H9 (cell line): Measurements from ENCODE around the gene CTSA. TPM values are rescaled to one million over a fixed set of nuclear protein-coding genes. Genes with fewer than 3 reads are reported as not detected.
"Not testable (repeated sequence)": the region's sequence is repeated elsewhere in the genome, so short reads cannot be mapped to it uniquely, and the experiment has no call there.

ENCODE experiments used
- DNase-seq: peaks from one replicate; pipeline ENCODE4 v3.0.0-alpha.2; 2017
- H2AFZ ChIP-seq: one replicate; pipeline ENCODE4 v1.6.1; 2013; ENCODE audit warnings: mild to moderate bottlenecking, low read length, control low read depth, moderate library complexity
- H2AK5ac ChIP-seq: 2 replicates; pipeline ENCODE4 v1.6.1; 2013; ENCODE audit warnings: low read length, control low read depth, mixed read lengths; ENCODE audit not compliant: insufficient read length
- H2BK120ac ChIP-seq: one replicate; pipeline ENCODE4 v1.6.1; 2013; ENCODE audit warnings: low read depth, mild to moderate bottlenecking, low read length, control low read depth, inconsistent platforms; ENCODE audit not compliant: poor library complexity, severe bottlenecking
- H2BK12ac ChIP-seq: 2 replicates; pipeline ENCODE4 v1.6.1; 2013; ENCODE audit warnings: low read length, control low read depth, mixed read lengths, low read depth; ENCODE audit not compliant: insufficient read length
- H2BK15ac ChIP-seq: 2 replicates; pipeline ENCODE4 v1.6.1; 2013; ENCODE audit warnings: low read depth, low read length, control low read depth
- H2BK20ac ChIP-seq: one replicate; pipeline ENCODE4 v1.6.1; 2013; ENCODE audit warnings: low read depth, mild to moderate bottlenecking, low read length, control low read depth, inconsistent platforms; ENCODE audit not compliant: poor library complexity, severe bottlenecking
- H2BK5ac ChIP-seq: 2 replicates; pipeline ENCODE4 v1.6.1; 2013; ENCODE audit warnings: low read length, control low read depth, mixed read lengths; ENCODE audit not compliant: insufficient read length
- H3K14ac ChIP-seq: 2 replicates; pipeline ENCODE4 v1.6.1; 2013; ENCODE audit warnings: low read length, control low read depth; ENCODE audit not compliant: insufficient read depth
- H3K18ac ChIP-seq: 2 replicates; pipeline ENCODE4 v1.6.1; 2013; ENCODE audit warnings: low read depth, mild to moderate bottlenecking, mixed read lengths, low read length, control low read depth; ENCODE audit not compliant: insufficient read length
- H3K23ac ChIP-seq: 2 replicates; pipeline ENCODE4 v1.6.1; 2013; ENCODE audit warnings: low read length, control low read depth, mixed read lengths, low read depth; ENCODE audit not compliant: insufficient read length
- H3K23me2 ChIP-seq: 2 replicates; pipeline ENCODE4 v1.6.1; 2013; ENCODE audit warnings: low read depth, mild to moderate bottlenecking, mixed read lengths, low read length, control low read depth; ENCODE audit not compliant: insufficient read length, poor library complexity, severe bottlenecking
- H3K27ac ChIP-seq: 2 replicates; pipeline ENCODE4 v1.5.1; 2013; ENCODE audit warnings: low read length, control low read depth, mixed read lengths, low read depth; ENCODE audit not compliant: insufficient read length
- H3K27me3 ChIP-seq: 2 replicates; pipeline ENCODE4 v1.6.1; 2013; ENCODE audit warnings: low read length, control low read depth, inconsistent platforms; ENCODE audit not compliant: insufficient read depth
- H3K4ac ChIP-seq: 2 replicates; pipeline ENCODE4 v1.6.1; 2013; ENCODE audit warnings: low read depth, mild to moderate bottlenecking, control low read depth, inconsistent platforms, low read length, moderate library complexity
- H3K4me1 ChIP-seq: 2 replicates; pipeline ENCODE4 v1.6.1; 2013; ENCODE audit warnings: low read length, control low read depth, inconsistent platforms; ENCODE audit not compliant: insufficient read depth
- H3K4me2 ChIP-seq: 2 replicates; pipeline ENCODE4 v1.6.1; 2013; ENCODE audit warnings: low read length, control low read depth, mixed read lengths; ENCODE audit not compliant: insufficient read length, insufficient read depth
- H3K56ac ChIP-seq: 2 replicates; pipeline ENCODE4 v1.6.1; 2013; ENCODE audit warnings: low read depth, mild to moderate bottlenecking, mixed read lengths, low read length, control low read depth; ENCODE audit not compliant: insufficient read length
- H3K79me1 ChIP-seq: 2 replicates; pipeline ENCODE4 v1.6.1; 2013; ENCODE audit warnings: low read depth, mild to moderate bottlenecking, moderate library complexity, low read length, control low read depth, inconsistent platforms; ENCODE audit not compliant: insufficient read depth, poor library complexity, severe bottlenecking
- H3K79me2 ChIP-seq: 2 replicates; pipeline ENCODE4 v1.6.1; 2013; ENCODE audit warnings: low read length, control low read depth, inconsistent platforms; ENCODE audit not compliant: insufficient read depth
- H3K9ac ChIP-seq: 2 replicates; pipeline ENCODE4 v1.6.1; 2013; ENCODE audit warnings: low read length, control low read depth, mixed read lengths; ENCODE audit not compliant: insufficient read length; ENCODE audit errors: extremely low read depth
- H3K9me3 ChIP-seq: one replicate; pipeline ENCODE4 v1.6.1; 2013; ENCODE audit warnings: low read depth, low read length, inconsistent platforms; ENCODE audit not compliant: control insufficient read depth
- H3T11ph ChIP-seq: one replicate; pipeline ENCODE4 v1.6.1; 2013; ENCODE audit warnings: mild to moderate bottlenecking, low read length, control low read depth, inconsistent platforms
- H4K20me1 ChIP-seq: one replicate; pipeline ENCODE4 v1.6.1; 2013; ENCODE audit not compliant: control insufficient read depth, insufficient read length, insufficient read depth
- H4K5ac ChIP-seq: 2 replicates; pipeline ENCODE4 v1.6.1; 2013; ENCODE audit warnings: low read depth, mild to moderate bottlenecking, mixed read lengths, low read length, control low read depth; ENCODE audit not compliant: insufficient read length
- H4K8ac ChIP-seq: replicated peaks from 2 replicates; pipeline ENCODE4 v1.6.1; 2013; ENCODE audit warnings: low read length, control low read depth, mixed read lengths, low read depth; ENCODE audit not compliant: insufficient read length
- H4K91ac ChIP-seq: 2 replicates; pipeline ENCODE4 v1.6.1; 2013; ENCODE audit warnings: low read depth, mild to moderate bottlenecking, moderate library complexity, mixed read lengths, low read length, control low read depth; ENCODE audit not compliant: insufficient read length
- H3K27ac Mint-ChIP-seq, 3 experiments: 2 replicates in 2 of 3; 3 replicates in 1 of 3; pipeline ENCODE4 v1.8.0; 2020 to 2021; ENCODE audit warnings: mixed read lengths in 3 of 3, mild to moderate bottlenecking in 1 of 3, moderate library complexity in 1 of 3
- H3K27me3 Mint-ChIP-seq: 2 replicates; pipeline ENCODE4 v1.8.0; 2021; ENCODE audit warnings: low read depth, mild to moderate bottlenecking, moderate library complexity, mixed read lengths
- H3K36me3 Mint-ChIP-seq, 3 experiments: 2 replicates in 2 of 3; 3 replicates in 1 of 3; pipeline ENCODE4 v1.8.0; 2020 to 2021; ENCODE audit warnings: low read depth in 3 of 3, mixed read lengths in 3 of 3; ENCODE audit not compliant: insufficient read depth in 1 of 3
- H3K4me1 Mint-ChIP-seq, 2 experiments: 2 replicates each; pipeline ENCODE4 v1.8.0; 2020; ENCODE audit warnings: mixed read lengths in 2 of 2
- H3K4me3 Mint-ChIP-seq, 2 experiments: 2 replicates in 1 of 2; 3 replicates in 1 of 2; pipeline ENCODE4 v1.8.0; 2020 to 2021; ENCODE audit warnings: mild to moderate bottlenecking in 2 of 2, mixed read lengths in 2 of 2, moderate library complexity in 1 of 2
- H3K9me3 Mint-ChIP-seq, 2 experiments: 2 replicates in 1 of 2; 3 replicates in 1 of 2; pipeline ENCODE4 v1.8.0; 2020; ENCODE audit warnings: mild to moderate bottlenecking in 2 of 2, mixed read lengths in 2 of 2, moderate library complexity in 1 of 2
- CTCF ChIP-seq: fragments of 200-600 bp; sonication (generic); conservative IDR thresholded peaks from 3 replicates; pipeline ENCODE4 v1.8.0; 2021; ENCODE audit warnings: antibody characterized with exemption, mild to moderate bottlenecking
- WGBS: extraction: QIAGEN DNeasy Blood & Tissue Kit; methylation state at CpG from one replicate; pipeline ENCODE4 v1.1.7; 2013; ENCODE audit warnings: missing lambda C conversion rate, low lambda C conversion rate, mixed read lengths; ENCODE audit not compliant: insufficient read length; ENCODE audit errors: extremely low coverage; 5-methylcytosine and 5-hydroxymethylcytosine counted together
- total RNA-seq: library from RNA; stranded (reverse); gene quantifications from 2 replicates; pipeline ENCODE4 v1.2.1, GENCODE V29; 2021

Gene CTSA
- total RNA-seq, 1 experiment from 2014 or later: 64.4 TPM

GRCh38 chr20:45873409-45874103, 17.6 kb upstream of the CTSA start:
- Histone ChIP-seq H4K5ac (no peak overlapping the region), H4K8ac (no peak overlapping the region), H3K79me1 (no peaks in the 10 kb centered on the region), H3K9ac (no peak overlapping the region), H3K18ac (no peak overlapping the region), H4K91ac (no peak overlapping the region), H3K79me2 (no peaks in the 10 kb centered on the region), H2AK5ac (no peak overlapping the region), H2AFZ (no peak overlapping the region), H3K9me3 (no peaks in the 10 kb centered on the region), H3K4me2 (no peak overlapping the region), H2BK15ac (no peak overlapping the region), H3K4ac (no peak overlapping the region), H3K23ac (no peak overlapping the region), H2BK20ac (no peak overlapping the region), H3K4me1 (no peaks in the 10 kb centered on the region; the same call in 1 of the 2 replicates), H3K27me3 (no peaks in the 10 kb centered on the region), H3K27ac (no peak overlapping the region), H3K14ac (no peak overlapping the region), H3T11ph (no peak overlapping the region), H2BK5ac (no peak overlapping the region), H2BK120ac (no peak overlapping the region), H4K20me1 (no peaks in the 10 kb centered on the region), H2BK12ac (no peak overlapping the region), H3K56ac (no peak overlapping the region), H3K23me2 (no peaks in the 10 kb centered on the region)
- no peak overlapping the region for H3K4me3 Mint-ChIP-seq
- H3K4me1 Mint-ChIP-seq: no peaks in the 10 kb centered on the region
- no peak for DNase-seq
- WGBS: no CpG with 5 or more reads among the region's 1 CpG
- peaks cover 0 to 12% (median 0%) of the 10 kb centered on the region in 3 experiments; a peak in 3 of 7 replicates for H3K36me3 Mint-ChIP-seq
- H3K9me3 Mint-ChIP-seq: no peaks in the 10 kb centered on the region
- H3K27me3 Mint-ChIP-seq: no peaks in the 10 kb centered on the region
- TF ChIP-seq CTCF: no peak
- H3K27ac Mint-ChIP-seq: no peak overlapping the region

- not testable (repeated sequence) for H3K9me3 ChIP-seq, H2BK20ac ChIP-seq, H3K4me1 ChIP-seq, H3K79me2 ChIP-seq, H3K23me2 ChIP-seq, H2BK12ac ChIP-seq, H4K91ac ChIP-seq, H3K4me2 ChIP-seq, DNase-seq, H2BK120ac ChIP-seq, H2AK5ac ChIP-seq, H2AFZ ChIP-seq, H3K9me3 Mint-ChIP-seq, H3T11ph ChIP-seq, H2BK5ac ChIP-seq, H4K20me1 ChIP-seq, H3K4me3 Mint-ChIP-seq, H3K27ac ChIP-seq, H3K4ac ChIP-seq, H3K27me3 ChIP-seq, H3K14ac ChIP-seq, H3K4me1 Mint-ChIP-seq, H3K27me3 Mint-ChIP-seq, H4K8ac ChIP-seq, H2BK15ac ChIP-seq, H3K27ac Mint-ChIP-seq, H3K79me1 ChIP-seq, H3K9ac ChIP-seq, H4K5ac ChIP-seq, H3K23ac ChIP-seq, H3K18ac ChIP-seq, H3K56ac ChIP-seq
- no CpG with 5 or more reads among the region's 10 CpGs for WGBS
- peaks cover 0 to 12% (median 0%) of the 10 kb centered on the region in 3 experiments; a peak in 3 of 7 replicates for H3K36me3 Mint-ChIP-seq
Measured at GRCh38 chr20:45874104-45874481, 17.0 kb upstream of the CTSA start.
